GM18517 (cell line): Measurements from ENCODE around the gene HAGHL.

ENCODE experiments used
- ATAC-seq: cut with Tn5 transposase; IDR thresholded peaks from one replicate; pipeline ENCODE4 v1.9.1; 2021; ENCODE audit warnings: mild to moderate bottlenecking, moderate library complexity; ENCODE audit not compliant: unreplicated experiment

HAGHL gene, protein sequence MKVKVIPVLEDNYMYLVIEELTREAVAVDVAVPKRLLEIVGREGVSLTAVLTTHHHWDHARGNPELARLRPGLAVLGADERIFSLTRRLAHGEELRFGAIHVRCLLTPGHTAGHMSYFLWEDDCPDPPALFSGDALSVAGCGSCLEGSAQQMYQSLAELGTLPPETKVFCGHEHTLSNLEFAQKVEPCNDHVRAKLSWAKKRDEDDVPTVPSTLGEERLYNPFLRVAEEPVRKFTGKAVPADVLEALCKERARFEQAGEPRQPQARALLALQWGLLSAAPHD

DNA sequence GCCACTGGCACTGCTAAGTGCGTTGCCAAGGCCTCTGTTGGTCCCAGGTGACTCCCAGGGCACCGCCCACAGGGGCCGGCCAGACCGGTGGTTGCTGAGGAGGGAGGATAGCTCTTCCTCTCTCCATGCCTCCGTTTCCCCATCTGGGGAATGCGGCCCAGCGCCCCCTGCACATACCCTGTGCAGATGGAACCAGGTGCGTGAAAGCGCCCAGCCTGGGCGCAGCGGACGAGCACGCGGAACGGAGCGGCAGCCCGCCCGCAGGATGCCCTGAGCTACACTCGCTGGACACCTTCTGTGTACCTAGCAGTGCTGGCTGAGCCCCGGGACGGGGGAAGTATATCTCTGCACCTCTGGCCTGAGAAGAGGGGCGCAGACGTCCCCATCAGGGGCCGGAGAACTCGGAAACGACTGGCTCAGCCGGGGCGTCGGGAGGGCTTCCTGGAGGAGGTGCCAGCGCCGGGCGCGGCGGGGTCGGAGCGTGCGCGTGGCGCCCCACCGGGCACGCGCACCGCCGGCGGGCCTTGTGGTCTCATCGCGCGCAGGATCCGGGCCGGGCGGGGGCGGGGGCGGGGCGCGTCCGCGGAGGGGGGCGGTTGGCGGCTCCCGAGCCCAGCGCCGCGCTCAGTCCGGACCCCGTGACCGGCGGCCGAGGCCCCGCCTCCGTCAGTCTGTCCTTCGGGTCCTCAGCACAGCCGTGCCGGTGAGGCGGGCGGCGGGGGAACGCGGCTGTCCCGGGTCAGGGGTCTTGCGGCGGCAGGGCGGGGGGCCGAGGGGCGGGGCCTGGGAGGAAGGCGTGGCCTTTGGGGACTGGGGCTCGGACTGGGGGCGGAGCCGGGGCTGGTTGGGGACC is at the start of gene HAGHL, which contains the start of gene CCDC78:
Gene HAGHL (plus strand): TSS at position 669 of the 853 bp plus-strand sequence. CDS start 404 bp downstream, outside the sequence.
Gene CCDC78 (minus strand): TSS at position 6 of the 853 bp plus-strand sequence. CDS start 76 bp downstream, outside the sequence.
- no peak for ATAC-seq

DNA sequence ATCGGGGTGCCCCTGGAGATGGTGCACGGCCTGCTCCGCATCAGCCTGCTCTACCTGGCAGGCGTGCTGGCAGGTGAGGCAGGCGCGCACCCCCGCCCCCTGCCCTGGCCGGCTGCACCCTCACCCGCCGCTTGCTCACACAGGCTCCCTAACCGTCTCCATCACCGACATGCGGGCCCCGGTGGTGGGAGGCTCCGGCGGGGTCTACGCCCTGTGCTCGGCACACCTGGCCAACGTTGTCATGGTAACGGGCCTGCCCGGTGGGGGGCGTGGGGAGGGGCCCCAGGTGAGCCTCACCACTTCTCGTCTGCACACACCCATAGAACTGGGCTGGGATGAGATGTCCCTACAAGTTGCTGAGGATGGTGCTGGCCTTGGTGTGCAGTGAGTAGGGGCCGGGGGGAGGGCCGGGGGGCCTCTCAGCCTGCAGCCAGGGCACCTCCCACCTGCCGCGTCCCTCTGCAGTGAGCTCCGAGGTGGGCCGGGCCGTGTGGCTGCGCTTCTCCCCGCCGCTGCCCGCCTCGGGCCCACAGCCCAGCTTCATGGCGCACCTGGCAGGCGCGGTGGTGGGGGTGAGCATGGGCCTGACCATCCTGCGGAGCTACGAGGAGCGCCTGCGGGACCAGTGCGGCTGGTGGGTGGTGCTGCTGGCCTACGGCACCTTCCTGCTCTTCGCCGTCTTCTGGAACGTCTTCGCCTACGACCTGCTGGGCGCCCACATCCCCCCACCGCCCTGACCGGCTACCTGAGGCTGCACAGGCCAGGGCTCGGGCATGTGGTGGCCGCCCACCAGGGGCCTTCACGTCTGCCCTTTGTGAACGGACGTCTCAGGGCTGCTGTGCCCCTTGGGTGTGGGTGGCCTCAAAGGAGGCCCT is 49.4 kb upstream of the HAGHL start:
- no peak for ATAC-seq

DNA sequence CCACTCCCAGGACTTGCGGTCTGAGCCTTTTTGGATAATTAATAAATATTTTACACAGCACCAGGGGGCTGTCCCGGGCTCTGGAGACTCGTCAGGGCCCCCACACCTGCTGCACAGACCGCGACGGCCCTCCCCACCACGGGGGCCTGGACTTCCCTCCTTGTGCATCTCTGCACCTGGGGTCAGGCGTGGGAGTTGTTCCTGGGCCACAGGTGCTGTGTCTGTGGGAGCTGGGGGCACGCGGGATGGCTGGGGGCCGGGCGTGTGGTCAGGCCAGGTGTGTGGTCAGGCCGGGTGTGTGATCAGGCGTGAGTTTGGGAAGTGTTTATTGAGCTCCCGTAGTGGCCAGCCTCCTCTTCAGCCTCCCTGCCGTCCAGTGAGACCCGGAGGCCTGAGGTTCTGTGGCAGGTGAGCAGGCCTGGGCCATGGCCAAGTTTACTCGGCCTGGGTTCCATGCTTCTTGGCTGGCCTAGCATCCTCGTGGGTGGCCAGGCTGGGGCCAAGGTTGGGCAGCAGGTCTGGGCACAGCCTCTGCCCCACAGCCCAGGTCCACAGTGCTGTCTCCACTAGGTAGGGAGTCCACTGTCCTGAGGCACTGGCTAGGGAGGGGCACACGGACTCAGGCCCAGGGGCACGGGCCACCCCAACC is 48.6 kb upstream of the HAGHL start:
- no peak for ATAC-seq

DNA sequence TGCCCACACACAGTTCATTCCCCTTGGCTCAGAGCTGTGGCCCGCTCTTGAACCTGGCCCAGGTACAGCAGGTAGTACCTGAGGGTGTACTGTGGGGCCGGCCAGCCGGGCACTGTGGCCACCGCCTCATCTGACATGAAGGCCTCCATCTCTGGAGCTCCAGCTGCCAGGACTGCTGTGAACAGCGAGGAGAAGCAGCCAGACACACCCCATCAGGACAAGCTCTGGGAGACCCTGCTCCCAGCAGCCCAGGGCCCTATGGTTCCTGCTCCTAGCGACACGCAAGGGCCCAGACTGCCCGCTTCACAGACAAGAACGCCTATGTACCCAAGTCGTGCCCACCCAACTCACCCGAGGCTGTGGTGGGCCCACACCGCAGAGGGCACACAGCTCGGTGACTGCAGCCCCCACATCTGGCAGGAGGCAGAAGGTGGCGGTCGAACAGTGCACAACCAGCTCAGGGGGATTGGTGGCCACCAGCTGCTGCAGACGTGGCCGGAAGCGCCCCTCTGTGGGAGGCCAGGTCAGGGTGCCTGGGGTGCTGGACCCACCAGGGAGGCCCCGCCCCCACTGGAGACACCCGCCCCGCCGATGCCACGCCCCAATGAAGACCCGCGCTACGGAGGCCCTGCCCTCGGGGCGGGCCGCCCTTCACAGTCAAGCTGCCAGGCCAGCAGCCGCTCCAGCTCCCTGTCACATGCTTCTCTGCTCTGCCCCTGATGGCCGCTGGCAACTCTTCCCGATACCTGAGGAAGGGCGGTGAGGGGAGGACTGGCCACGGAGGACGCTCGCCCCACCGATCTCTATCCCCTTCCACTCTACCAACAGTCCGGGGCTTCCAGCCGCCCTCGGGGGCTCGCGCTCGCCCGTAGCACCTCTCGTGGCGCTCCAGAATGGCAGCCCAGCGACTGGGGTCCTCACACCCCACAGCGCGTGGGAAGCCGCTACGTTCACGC is 47.8 kb upstream of the HAGHL start:
- no peak for ATAC-seq

DNA sequence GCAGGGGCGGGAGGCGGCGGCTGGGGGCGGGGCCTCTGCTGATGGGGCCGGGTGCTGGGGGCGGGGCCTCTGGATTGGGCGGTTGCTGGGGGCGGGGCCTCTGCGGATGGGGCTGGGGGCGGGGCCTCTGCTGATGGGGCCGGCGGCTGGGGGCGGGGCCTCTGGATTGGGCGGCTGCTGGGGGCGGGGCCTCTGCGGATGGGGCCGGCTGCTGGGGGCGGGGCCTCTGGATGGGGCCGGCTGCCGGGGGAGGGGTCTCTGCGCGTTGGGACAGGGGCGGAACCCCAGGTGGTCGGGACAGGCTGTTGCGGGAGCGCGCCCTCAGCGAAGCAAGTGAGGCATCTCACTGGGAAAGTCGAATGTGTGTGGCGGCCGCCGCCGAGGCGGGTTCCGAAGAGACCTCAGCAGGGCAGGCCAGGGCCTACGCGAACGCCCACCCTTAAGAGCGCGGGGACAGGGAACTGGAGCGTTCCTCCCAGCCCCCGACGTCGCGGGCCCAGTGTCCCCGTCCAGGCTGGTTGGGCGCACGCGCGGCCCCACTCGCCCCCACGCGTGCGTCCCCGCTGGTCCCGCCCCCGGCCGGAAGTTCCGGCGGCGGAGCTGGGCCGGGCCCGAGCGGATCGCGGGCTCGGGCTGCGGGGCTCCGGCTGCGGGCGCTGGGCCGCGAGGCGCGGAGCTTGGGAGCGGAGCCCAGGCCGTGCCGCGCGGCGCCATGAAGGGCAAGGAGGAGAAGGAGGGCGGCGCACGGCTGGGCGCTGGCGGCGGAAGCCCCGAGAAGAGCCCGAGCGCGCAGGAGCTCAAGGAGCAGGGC is 46.9 kb upstream of the HAGHL start, which contains the start of gene STUB1:
Gene STUB1 (plus strand): TSS at position 597 of the 811 bp plus-strand sequence. CDS start 116 bp downstream, at position 713.
- peak; percentile 39 for ATAC-seq

DNA sequence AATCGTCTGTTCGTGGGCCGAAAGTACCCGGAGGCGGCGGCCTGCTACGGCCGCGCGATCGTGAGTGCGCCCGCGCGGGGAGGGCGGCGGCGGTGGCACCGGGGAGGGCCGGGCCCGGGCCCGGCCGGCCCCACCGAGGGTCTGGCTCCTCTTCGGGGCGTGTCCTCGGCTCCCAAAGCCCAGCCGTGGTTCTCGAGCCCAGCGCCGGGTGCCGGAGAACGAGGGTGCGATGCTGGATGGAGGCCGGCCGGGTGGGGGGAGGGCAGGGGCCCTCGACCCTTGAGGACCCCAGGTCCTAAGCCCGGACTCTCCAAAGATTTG is 46.3 kb upstream of the HAGHL start:
- no peak for ATAC-seq

DNA sequence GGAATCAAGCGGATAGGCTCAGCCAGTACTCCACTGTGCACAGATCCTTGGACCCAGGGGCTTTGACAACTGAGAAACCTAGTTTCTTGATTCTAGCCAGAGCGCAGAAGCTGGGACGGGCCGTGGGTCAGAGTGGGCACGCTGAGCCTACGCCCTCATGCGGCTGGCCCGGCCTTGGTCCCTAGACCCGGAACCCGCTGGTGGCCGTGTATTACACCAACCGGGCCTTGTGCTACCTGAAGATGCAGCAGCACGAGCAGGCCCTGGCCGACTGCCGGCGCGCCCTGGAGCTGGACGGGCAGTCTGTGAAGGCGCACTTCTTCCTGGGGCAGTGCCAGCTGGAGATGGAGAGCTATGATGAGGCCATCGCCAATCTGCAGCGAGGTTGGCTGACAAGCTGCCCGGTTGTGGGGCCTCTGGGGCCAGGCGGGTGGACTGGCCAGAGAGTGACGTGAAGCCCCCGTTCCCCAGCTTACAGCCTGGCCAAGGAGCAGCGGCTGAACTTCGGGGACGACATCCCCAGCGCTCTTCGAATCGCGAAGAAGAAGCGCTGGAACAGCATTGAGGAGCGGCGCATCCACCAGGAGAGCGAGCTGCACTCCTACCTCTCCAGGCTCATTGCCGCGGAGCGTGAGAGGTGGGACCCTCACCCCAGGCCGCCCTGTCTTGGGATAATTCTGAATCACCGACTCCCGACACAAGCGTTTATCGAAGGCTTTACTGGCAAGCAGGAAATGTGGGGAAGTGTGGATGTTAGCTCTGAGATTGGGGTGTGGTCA is 45.8 kb upstream of the HAGHL start:
- ATAC-seq, result no peak

DNA sequence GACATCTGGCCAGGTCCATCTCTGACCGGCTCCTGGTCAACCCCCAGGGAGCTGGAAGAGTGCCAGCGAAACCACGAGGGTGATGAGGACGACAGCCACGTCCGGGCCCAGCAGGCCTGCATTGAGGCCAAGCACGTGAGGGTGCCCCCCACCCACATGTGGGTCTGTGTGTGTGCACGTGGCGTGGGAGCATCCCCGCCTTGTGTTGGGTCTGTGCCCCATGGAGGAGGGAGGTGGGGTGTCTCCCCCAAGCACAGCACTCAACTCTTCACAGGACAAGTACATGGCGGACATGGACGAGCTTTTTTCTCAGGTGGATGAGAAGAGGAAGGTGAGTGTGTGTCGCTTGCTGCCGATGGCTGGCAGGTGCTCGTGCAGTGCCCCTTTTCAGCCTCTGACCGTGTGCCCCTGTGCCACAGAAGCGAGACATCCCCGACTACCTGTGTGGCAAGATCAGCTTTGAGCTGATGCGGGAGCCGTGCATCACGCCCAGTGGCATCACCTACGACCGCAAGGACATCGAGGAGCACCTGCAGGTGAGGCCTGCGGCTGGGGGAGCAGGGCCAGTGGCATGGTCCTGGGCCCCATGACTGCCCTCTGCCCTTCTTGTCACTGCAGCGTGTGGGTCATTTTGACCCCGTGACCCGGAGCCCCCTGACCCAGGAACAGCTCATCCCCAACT is 45.0 kb upstream of the HAGHL start:
- no peak for ATAC-seq

DNA sequence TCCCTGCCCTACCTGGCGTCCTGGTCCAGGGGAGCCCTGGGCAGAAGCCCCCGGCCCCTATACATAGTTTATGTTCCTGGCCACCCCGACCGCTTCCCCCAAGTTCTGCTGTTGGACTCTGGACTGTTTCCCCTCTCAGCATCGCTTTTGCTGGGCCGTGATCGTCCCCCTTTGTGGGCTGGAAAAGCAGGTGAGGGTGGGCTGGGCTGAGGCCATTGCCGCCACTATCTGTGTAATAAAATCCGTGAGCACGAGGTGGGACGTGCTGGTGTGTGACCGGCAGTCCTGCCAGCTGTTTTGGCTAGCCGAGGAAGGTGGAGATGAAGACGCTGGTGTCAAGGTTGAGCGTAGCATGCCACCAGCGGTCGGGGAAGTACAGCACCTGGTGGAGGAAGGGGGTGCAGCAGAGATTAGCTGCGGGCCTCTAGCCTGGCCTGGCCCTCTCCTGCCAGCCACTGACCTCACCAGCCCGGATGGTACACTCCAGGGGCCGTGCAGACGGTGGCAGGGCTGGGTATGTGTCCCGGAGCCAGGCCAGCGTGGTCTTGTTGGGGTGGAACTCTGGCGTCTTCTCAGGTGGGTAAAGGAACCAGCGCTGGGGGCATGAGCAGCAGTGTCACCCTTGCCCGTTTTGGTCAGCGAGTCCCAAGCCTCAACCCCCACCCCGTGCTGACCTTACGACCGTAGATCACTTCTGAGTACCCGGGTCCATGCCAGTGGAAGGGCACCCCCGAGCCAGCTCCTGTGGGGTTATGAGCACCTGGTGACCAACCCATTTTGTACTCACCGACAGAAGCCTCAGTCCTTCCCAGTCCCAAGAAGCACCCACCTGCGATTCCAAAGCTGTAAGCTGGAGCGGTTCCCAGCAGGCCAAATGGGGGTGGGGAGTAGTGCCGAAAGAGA is 44.2 kb upstream of the HAGHL start:
- no peak for ATAC-seq

DNA sequence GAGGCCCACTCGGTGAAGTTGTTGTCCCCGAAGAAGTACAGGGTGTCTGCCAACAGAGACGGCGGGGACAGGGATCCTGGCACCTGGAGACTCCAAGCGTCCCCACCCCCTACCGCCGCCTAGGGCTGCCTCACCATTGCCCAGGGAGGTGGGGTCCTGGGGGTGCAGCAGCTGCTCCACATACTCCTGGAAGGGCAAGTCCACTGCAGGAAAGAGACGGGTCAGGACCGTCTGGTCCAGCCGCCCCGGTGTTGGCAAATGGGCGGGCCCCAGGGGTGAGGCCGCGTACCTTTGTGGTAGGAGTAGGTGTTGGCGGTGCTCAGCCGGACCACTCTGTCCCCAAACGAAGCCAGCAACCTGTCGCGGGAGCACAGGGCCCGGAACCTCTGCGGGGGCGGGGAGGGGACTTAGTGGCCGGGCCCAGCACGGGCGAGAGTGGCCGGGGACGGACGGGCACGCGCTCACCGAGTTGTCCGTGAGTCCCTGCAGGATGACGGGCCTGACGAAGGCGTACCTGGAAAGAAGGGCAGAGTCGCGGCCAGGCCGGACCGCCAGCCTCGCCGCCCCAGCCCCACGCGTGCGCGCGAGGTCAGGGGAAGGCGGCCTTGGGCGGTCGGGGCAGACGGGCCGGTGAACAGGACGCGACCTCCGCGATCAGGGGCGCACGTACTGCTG is 43.4 kb upstream of the HAGHL start:
- ATAC-seq, result no peak

DNA sequence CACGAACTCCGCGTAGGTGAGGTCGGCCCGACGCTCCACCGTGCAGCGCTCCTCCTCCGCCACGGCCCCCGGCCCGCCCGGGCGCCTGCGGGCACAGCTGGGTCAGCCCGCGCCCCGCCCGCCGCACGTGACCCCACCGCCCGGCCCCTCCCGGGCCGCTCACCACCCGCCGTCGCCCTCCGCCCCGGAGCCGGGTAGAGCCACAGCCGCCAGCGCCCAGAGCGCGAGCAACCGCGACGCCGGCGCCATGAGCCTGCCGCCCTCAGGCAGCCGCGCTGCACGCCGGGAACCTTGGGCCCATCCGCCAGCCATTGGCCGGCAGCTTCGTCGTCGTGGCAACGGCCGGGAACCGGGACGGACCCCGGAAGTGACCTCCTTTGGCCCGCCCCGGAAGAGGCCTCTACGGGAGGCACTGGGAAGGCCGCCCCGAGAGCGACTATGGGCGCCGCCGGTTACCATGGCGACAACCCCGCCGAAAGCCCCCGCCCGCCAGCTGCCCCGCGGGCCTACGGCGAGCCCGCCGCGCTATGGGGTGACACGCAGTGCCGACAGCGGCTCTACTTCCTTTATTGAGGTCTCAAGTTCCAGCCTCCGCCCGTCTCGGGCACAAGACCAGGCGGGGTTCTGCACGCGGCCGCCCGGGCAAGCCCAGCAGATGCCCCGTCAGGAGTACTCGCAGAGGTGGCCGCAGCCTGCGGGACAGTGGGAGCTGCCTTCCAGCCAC is 42.7 kb upstream of the HAGHL start, which contains the start of gene JMJD8:
Gene JMJD8 (minus strand): TSS at position 264 of the 724 bp plus-strand sequence. CDS start 15 bp downstream, at position 249.
- peak; percentile 58 for ATAC-seq

DNA sequence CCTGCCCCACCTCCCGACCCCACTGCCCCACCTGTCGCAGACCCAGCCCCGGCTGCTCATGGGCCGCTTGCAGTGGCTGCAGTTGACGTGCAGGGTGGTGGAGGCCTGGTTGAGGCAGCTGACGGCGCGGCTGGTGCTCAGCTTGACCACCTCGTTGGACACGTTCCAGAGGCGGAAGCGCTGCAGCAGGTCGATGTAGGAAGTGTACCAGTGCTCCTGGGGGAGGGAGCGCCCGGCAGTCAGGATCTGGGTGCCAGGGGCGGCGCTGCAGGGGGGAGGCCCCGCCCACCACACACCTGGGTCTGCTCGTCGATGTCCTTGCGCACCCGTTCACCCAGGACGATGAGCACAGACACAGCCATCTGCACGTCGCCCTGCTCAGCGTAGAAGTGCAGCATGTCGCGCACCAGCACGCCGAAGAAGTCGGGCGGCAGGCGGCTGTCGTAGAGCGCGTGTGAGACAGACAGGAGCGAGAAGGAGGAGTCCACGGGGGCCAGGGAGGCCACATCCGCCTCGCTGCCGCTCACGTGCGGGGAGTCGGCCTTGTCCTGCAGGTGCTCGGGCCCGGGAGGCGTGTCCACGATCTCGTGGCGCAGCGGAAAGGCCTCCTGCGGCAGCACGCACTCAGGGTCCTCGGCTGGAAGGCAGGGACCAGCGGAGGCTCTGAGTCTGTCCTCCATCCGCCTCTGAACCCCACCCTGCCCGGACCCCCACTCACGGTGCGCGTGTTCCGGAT is 41.8 kb upstream of the HAGHL start:
- ATAC-seq, result no peak

DNA sequence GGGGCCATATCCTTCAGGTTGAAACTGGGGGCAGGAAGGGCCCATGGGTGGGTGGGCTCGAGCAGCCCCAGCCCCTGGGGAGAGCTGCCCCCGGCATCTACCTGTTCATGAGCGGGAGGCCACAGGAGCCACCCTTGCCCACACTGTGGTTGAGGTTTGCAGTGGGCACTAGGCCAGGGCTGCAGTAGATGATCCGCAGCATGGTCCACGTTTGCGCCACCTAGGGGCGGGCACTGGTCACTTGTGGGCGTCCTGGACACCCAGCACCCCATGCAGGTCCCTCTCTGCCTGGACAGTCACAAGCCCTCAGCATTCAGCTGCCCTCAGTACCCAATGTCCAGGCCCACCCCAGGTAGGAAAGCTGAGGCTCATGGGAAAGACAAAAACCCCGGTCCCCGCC is 40.9 kb upstream of the HAGHL start:
- no peak for ATAC-seq
